Pons (tissue), 1 donor: Measurements from ENCODE around the gene ELMO1.

Source experiments
- DNase-seq: peaks from one replicate; pipeline ENCODE4 v3.0.0-alpha.2; 2016; ENCODE audit warnings: low spot score

ELMO1 gene

DNA sequence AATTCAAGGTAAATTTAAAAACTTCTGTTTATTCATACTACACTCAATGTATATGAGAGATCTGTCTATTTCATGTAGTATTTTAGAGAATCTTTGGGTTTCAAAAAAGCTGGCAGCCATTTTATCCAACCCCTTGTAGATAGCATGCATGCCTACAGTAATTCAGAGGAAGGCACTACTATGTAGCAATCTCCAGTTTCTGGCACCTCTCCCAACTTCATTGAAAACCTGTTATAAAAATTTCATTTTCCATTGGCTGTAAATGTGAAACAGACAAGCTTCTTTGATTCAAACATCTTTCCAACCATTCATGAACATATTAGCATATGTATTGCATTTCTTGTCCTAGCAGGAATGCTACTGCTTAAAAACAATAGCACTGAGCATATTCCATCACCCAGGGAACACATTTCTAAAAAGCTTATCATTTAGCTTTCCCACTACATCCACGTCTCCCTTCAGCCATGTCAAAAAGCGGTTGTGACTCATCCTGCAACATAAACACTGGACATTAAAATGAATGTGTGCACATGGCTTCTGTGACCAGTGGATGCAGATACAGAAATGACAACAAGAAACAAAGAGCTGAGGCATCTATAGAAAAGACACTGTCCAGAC lies 393.9 kb downstream of the ELMO1 start:
- no peak for DNase-seq

DNA sequence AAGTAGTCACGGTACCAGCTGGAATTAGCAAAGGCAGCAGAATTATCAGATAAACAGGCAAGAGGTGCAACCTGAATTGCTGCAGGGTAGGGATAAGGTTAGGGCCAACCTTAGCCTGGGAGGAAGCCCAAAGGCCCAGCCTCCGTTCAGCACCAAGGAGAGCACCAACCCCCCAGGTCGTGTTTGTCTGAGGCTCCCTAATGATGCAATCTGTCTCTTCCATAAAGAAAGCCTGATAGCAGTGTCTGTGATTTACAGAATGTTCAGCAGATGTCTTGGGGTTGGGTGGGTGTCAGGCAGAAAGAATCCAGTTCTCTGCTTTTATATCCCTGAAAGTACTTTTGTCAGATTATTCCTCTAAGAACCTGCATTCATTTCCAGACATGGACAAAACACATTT lies 396.0 kb downstream of the ELMO1 start:
- DNase-seq = no peak

DNA sequence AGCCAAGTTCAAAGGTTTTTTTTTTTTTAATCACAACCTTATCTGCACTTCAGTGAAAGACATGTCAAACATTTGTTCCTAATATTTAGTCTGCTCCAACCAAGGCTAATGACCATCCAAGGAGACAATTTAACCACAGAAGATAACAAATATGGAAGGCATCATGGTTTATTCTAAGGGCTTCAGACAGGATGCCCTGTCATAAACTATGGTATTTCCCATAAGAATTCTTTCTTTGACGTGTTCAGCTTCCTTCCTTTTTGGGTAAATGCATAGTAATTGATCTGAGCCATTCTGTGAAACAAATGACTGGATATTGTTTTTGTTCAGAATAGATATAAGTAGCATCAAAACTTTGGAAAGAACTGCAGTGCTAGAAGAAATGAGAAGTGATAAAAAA lies 397.9 kb downstream of the ELMO1 start:
- DNase-seq = no peak

DNA sequence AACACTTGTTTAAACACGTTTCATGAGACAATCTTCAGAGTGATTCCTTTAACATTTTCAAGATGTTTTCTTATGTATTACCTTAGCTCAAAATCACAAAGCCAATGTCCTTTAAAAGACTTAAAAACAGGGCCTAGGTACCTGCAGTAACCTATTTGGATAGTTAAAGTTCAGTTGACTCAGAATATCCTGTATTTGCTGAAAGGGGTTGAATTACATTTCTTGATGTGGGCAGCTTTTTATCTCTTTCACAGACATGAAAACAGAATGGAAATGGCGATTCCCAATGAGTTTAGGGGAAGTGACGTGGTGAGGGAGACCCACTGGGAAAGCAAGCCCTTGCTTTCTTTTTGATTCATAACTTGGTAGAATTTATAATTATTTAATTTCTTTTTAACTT lies 400.0 kb downstream of the ELMO1 start:
- DNase-seq = no peak

DNA sequence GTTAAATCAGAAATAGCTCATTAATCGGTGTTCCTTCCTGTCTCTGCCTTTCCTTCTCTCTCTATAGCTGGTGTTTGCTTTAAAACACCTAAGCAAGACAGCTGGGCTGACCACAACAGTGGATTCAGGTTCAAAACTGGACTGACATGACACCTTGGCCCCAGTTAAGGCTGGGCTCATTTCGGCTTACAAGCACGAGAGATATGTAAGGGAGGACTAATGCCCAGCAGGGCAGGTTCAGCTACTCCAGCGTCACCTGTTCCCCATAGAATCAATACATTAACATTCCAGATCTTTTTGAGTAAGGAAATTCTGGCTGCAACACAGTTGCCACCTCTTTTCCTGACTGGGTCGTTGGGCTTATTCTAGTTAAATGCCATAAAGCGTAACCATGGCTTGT lies 401.4 kb downstream of the ELMO1 start:
- no peak for DNase-seq

DNA sequence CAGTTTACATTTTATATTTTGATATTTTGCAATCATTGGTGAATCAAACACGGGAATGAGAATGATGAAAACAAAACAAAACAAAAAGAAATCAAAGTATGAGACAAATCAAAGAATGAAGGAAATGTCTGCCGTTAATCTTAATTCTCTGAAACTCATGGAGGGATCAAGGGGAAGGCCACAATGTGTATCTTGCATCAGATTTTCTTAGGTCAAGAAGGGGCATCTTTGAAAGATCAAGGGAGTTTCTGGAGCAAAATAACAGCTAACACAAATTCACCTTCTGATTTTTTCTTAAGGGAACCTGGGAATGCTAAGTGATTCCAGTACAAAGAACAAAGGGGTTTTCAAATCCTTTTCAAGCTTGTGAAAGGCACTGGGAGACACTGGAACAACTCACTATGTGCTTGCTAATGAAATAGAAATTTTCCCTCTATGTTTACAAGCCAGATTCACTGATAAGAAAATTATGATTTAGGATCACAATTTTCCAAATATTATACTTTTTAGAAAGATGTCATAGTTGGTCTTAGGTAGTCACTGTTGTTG lies 402.1 kb downstream of the ELMO1 start:
- peak; percentile 60 for DNase-seq

DNA sequence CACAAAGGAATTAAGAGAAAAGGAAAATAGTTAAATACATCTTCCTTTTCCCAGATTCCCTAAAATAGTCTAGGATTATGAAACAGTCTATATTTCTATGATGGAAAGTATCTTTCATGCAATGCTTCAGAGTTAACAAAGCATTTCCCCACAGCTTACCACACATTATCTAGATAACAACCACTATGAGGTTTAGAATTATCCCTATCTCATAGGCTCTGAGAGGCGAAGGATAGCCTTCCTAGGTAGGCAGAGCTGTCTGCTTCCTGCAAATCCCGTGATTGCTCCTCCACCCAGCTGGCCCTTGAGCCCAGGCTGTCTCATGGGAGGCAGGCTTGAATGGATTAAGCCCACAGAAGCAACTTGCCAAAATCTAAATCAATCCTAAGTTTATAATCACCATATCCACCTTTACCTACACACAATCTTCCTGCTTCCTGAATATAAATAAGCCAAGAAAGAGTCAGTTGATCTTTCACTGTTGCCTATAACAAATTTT lies 402.9 kb downstream of the ELMO1 start:
- DNase-seq = no peak

DNA sequence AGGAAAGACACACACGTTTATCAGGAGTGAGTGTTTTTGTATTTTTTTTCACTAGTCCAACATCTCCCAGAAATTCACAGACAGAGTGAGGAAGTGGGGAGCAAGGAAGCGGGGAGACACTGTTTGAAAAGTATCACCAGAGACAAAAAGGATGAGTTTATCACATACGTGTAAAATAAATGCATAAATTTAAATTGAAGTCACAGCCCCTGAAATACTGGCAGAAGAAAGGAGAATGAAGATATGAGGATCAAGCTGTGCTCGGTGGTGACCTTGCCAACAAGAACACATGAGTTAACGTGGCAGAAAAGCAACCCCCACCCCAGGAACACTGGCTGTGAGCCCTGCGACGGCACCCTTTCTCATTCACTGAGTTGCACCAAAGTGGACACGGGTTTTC lies 407.2 kb downstream of the ELMO1 start:
- no peak for DNase-seq

DNA sequence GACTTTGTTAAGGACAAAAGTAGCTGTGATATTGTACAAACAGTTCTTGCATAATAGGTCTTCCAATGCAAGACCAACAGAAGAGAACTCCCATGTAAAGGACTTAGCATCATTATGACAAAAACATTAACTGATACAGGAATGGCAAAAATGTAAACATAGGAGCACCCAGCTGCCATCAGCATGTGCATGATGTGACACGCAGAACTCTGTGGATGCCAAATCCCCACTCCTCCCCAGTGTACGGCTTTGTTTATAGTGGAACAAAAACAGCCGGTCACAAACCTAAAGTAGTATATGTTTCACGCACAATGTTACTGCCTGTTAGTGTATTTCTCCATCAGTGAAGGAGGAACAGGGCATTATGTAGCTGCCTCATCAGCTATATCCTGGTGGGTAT lies 408.3 kb downstream of the ELMO1 start:
- no peak for DNase-seq

DNA sequence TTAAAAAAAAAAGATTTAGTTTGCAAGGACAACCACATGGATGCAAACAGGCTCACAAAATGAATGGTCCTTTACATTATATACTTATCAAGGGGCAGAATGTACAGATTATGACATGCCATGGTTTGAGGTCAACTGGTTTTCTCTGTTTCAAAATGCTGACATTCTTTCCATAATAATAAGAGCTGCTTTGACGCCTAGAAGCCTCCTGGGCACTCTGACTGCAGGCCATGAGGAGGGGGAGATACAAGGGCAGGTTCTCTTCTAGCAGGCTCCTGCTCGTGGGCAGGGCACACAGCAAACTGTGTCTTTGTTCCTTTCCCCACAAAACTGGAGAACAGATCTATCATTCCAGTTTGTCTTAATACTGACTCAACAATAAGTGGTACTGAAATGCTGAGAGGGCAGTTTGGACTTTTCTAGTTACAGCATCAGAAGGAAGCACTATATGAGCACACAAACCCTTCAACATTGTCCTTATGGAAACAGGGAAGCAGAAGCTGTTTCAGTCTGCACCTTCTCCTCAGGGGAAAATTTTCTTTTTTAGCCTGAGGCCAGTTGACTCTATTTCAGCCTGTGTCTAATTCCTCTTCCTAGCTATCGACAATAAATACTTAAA lies 409.4 kb downstream of the ELMO1 start:
- no peak for DNase-seq

DNA sequence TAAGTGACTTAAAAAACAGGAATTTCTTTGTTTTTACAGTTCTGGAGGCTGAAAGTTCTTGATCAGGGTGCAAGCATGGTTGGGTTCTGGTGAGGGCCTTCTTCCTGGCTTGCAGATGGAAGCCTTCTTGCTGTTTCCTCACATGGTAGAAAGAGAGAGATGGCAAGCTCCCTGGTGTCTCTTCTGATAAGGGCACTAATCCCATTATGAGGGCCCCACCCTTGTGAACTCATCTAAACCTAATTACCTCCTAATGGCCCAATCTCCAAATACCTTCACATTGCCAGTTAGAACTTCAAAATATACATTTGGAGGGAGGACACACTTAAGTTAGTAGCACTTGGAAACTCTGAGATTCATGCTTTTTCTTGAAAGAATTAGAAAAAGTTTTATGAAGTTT lies 410.0 kb downstream of the ELMO1 start:
- DNase-seq = no peak

DNA sequence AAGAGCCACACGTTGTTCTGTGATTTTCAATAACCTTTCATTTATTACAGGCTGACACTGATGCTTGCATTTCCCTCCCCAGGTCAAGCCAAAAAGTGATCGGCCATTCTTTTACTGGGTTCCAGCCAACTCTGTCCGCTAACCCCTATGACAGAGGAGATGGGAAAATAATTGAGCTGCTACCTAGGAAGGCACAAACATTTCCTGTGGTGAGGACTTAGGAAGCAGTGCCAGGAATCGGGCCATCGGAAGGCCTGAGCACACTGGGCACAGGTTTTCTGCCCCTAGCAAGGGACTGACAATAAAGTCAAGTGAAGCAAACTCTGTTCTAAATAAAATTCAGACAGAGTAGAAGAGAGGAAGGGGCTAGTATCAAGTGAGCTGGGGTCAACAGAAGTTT lies 411.4 kb downstream of the ELMO1 start:
- DNase-seq = no peak

DNA sequence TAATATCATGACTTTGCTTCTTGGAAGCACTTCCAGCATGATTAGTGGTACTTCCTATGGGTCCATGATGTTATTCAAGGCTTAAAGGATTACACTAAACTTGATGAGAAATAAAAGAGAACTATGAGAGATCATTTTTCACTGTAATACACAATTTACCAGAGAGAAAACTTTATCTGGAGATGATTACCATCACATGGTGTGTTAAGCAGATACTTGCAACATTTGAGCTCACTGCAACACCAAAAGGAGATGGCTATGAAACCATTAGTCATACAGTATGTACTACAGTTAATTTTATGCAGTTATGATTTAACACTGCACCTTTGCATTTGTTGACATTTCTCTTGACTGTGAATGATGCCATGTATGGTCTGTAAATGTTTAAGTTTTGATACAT lies 413.0 kb downstream of the ELMO1 start:
- no peak for DNase-seq

DNA sequence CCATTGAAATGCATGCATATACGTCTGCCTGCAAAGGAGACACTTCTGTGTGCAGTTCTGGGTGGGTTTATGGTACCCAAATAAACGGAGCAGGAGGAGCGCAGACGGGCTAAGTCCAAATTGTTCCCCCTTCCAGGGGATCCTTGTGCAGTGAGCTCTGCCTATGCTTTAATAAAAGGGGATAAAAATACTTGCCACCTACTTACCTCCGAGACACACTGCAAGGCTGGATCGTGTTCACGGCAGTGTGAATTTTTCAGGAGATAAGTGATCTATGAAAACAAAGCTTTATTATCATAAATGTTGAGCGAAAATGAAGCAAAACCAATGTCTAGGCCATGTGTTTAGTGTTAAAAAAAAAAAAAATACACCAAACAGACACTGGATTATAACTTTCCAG lies 415.5 kb downstream of the ELMO1 start:
- DNase-seq = no peak

DNA sequence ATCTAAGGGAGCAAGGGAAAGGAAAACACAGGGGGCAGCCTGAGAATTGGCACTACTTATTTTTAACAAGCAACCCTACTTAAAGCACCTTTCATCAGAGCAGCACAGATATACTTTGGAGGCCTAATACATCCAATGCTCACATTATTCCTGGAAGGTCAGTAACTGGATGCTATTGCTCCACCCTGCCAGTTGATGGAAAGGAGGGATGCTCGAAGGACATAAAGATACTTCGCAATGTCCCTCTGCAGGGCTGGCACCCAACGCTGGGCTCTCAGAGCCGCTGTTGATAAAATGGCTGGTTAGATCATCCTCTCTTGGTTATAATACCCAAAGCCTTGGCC lies 416.4 kb downstream of the ELMO1 start:
- no peak for DNase-seq

DNA sequence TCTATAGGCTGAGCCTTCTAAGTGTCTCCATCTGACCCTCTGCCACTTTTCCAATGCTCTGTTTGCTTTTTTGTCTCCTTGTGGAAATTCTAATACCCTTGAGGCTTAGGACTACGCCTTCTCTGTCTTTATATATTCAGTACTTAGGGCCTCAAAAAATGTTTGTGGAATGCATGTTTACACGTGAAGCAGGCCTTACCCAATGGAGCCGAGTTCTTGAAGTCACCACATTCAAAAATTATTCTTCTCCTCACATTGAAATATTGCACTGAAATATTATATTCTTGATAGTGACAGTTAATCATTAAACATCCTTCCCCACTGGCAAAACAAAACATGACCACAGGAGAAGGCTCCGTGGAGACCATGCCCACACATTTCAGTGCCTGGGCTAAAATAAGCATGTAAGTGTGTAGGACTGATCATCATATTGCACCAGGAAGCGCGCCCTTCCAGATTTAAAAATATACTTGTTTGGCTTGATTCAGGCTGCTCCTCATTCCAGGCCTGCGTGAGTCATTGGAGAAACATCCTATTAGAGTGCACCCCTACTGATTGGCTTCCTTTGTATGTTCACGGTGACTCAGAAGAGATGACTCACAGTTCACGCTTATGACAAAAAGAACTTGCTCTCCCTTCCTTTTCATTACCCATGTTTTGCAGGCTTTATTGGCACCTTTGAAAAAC lies 416.9 kb downstream of the ELMO1 start:
- DNase-seq = peak; percentile 81

DNA sequence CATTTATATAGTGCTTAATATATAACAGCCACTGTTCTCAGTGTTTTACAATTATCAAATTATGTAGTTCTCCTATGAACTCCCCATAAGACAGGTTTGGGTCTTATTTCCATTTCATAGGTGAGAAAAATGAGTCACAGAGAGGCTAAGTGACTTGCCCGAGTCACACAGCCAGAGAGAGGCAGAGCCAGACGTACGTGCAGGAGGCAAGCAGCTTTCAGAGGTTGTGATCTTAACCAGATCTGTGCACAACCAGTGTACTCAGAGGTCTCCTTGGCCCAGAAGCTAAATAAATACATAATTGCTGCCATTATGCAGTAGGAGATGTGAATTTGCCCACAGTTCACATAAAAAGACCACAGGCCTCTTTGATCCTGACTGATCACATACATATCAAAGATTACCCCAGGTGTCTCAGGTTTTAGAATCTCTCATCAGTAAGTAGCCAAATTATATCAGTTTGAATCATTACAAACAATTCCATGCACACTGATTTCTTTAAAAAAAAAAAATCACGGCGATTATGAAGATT lies 419.7 kb downstream of the ELMO1 start:
- no peak for DNase-seq

DNA sequence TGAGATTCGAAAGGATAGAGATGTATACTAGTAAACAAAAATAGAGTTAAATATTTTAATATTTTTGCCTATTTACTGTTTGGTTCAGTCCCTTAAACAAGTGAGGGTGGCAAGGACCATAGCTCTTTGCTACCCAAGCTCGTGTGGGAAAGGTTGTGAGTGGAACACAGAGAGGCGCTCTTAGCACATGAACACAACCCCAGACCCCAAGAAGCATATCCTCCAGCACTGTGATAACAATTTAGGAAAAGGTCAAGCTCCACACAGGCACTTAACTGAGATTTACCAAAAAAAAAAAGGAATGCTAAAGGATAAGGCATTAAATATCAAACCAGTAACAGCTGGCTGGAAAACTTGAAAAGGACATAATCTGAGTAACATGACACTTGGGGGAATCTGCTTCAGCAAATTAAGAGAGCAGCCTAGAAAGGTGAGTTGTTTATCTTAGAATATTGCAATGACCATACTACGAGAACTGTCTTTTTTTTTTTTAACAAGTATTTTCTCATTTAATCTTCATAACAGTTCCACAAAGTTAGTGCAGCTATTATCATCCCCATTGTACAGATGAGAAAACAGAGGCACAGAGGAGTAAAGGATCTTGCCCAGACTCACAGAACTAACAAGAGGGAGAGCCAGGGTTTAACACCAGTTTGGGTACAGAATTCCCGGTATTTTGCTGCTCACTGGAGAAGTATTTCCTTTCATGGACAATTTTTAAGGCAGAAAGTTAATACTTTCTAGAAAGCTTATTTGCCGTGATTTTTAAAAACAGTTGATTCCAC lies 420.9 kb downstream of the ELMO1 start:
- DNase-seq = no peak

DNA sequence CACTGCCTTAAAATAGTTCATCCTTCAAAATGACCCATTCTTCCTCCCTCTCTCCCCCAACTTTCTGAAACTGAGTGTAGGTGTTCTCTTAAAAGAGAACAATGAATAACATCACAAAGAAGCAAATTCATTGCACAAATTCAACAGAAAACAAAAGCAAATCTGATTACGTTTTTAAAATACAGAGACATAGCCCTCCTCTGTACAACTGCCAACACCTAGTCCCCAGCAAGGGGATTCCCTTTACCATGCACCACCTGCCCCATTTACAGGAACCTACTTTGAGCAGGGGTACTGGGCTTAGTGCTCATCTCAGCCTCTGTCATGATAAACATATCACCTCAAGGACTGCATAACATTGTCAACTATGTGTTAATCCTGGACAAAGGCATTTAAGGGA lies 421.6 kb downstream of the ELMO1 start:
- DNase-seq = no peak

DNA sequence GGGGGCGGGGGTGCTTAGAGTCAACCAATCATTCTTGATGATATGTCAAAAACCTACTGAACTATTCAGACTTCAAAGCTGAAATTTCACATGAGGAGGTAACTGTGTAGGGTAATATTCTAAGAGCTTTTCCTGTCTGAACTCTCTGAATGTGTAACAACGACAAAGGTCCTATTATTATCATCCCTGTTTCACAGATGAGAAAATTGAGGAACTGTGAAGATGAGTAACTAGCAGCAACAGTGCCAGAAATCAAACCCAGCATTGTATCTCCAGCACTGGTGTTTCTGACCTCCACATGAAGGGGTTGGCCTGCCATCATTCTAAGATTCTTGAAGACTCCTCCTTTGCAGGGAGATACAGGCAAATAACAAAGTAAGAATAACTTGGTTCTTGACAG lies 429.7 kb downstream of the ELMO1 start:
- DNase-seq = no peak

DNA sequence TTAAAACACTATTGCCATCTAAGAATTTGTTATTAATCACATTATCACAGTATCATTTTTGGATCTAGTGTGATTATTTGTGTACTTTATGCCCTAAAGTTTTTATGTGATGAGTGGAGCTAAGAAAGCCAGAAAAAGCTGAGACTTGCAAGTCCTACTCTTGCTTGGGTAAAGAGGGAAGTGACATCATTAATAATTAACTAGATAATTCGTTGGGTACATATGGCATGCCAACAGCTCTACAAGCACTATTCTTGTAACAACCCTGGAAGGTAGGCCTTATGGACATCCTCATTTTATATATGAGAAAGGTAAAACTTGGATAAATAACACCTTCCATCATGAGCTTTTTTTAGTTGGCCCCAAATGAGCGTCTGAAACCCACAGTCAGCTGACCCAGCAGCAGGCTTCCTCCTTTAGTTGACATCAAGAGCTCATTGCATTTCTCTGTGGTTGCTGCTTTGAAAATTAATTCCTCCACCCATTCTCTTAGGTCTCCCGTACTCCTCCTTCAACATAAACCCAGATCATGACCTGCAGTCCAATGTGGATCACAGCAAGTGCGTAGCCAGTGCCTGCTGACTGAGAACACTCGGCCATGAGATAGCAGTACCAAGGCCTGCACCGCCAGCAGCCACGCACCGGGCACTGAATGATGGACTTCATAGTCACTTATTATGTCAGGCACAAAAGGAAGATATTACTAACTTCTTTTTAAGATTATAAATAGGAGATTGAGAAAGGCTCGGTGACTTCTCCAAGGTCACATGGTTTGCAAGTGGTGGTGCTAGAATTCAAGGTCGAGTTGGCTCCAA lies 432.4 kb downstream of the ELMO1 start:
- DNase-seq = no peak
